HepG2 (cell line): ENCODE results near the gene HIGD1A. TPM values are rescaled to one million over a fixed set of nuclear protein-coding genes. Genes with fewer than 3 reads are reported as not detected.

Experiments
- ATAC-seq: fragments of 200-7000 bp; cut with Tn5 transposase; 3 replicates; pipeline ENCODE4 v1.9.1; 2020; ENCODE audit warnings: mild to moderate bottlenecking, moderate library complexity
- BruUV-seq: library from RNA; stranded (reverse); fragments of 400-500 nt; replicated peaks from 2 replicates; lab custom pipeline; 2021; lab: Mats Ljungman, UMichigan
- CTCF ChIA-PET: fragments of 300-600 bp; formaldehyde crosslinking; extraction: SDS; loops from one replicate; lab custom pipeline; 2021; ENCODE audit warnings: low total read pairs, inconsistent platforms, low intra/inter-chr PET ratio; lab: Yijun Ruan, JAX
- POLR2A ChIA-PET: fragments of 350-600 bp; sonication (Branson Sonifier 250); formaldehyde crosslinking; loops from one replicate; lab custom pipeline; 2020; ENCODE audit warnings: antibody characterized with exemption, inconsistent platforms; lab: Yijun Ruan, JAX
- DNase-seq: peaks from one replicate; pipeline ENCODE4 v3.0.0-alpha.2; 2015; ENCODE audit warnings: low spot score
- FAIRE-seq: peaks from 3 replicates; lab custom pipeline; 2011; peaks lifted over from hg19 to GRCh38; lab: Jason Lieb, UNC
- H2AFZ ChIP-seq: one replicate; pipeline ENCODE4 v1.6.1; 2011; ENCODE audit warnings: low read length, inconsistent platforms
- H3K27ac ChIP-seq: fragments of 300-600 bp; 3 replicates; pipeline ENCODE4 v1.8.0; 2011; ENCODE audit warnings: mixed run types, mild to moderate bottlenecking, mixed read lengths, low read length, inconsistent platforms; ENCODE audit not compliant: insufficient read depth; ENCODE audit errors: extremely low read length
- H3K27me3 ChIP-seq, 2 experiments: fragments of 200-600 bp in 1 of 2; 2 replicates in 1 of 2; 3 replicates in 1 of 2; pipeline versions ENCODE4 v1.6.0 to v1.8.0; 2011; ENCODE audit warnings: low read length in 2 of 2, mild to moderate bottlenecking in 2 of 2, moderate library complexity in 2 of 2, inconsistent platforms in 1 of 2; ENCODE audit not compliant: insufficient read depth in 2 of 2, control insufficient read depth in 1 of 2
- H3K36me3 ChIP-seq, 2 experiments: fragments of 200-600 bp in 1 of 2; replicated peaks in 1 of 2; 2 replicates in 1 of 2; 3 replicates in 1 of 2; pipeline versions ENCODE4 v1.5.1 to v1.8.0; 2011; ENCODE audit warnings: low read length in 2 of 2, inconsistent platforms in 1 of 2; ENCODE audit not compliant: insufficient read depth in 2 of 2, control insufficient read depth in 1 of 2
- H3K4me1 ChIP-seq: 2 replicates; pipeline ENCODE4 v1.5.1; 2012; ENCODE audit warnings: low read length, inconsistent platforms; ENCODE audit not compliant: insufficient read depth
- H3K4me2 ChIP-seq: 2 replicates; pipeline ENCODE4 v1.6.0; 2011; ENCODE audit warnings: low read depth, low read length, inconsistent platforms
- H3K4me3 ChIP-seq, 3 experiments: fragments of 200-600 bp in 1 of 3; sonication (generic), shearing (Covaris generic) in 1 of 3; replicated peaks in 1 of 3; 2 replicates each; pipeline ENCODE4 v1.5.1; 2011 to 2016; ENCODE audit warnings: low read length in 3 of 3, inconsistent platforms in 2 of 3, low read depth in 2 of 3, mild to moderate bottlenecking in 2 of 3, control low read depth in 1 of 3, mixed read lengths in 1 of 3; ENCODE audit not compliant: insufficient read depth in 1 of 3
- H3K79me2 ChIP-seq: one replicate; pipeline ENCODE4 v1.6.1; 2011; ENCODE audit warnings: low read length, inconsistent platforms; ENCODE audit not compliant: insufficient read depth
- H3K9ac ChIP-seq: 2 replicates; pipeline ENCODE4 v1.6.0; 2011; ENCODE audit warnings: mild to moderate bottlenecking, low read depth, low read length, inconsistent platforms; ENCODE audit not compliant: insufficient read depth
- H3K9me3 ChIP-seq: 2 replicates; pipeline ENCODE4 v1.5.1; 2012; ENCODE audit warnings: mild to moderate bottlenecking, low read length
- H4K20me1 ChIP-seq: 2 replicates; pipeline ENCODE4 v1.6.0; 2011; ENCODE audit warnings: inconsistent platforms, mild to moderate bottlenecking, low read length, moderate library complexity; ENCODE audit not compliant: insufficient read depth
- BRCA1 ChIP-seq: sonication (generic); formaldehyde crosslinking; IDR thresholded peaks from 2 replicates; pipeline ENCODE4 v1.4.0; 2020; ENCODE audit warnings: missing genetic modification reagents
- CENPT ChIP-seq: sonication (generic); formaldehyde crosslinking; IDR thresholded peaks from 2 replicates; pipeline ENCODE4 v1.8.0; 2022; ENCODE audit warnings: low read depth, mild to moderate bottlenecking, moderate library complexity, missing genetic modification reagents
- GATAD1 ChIP-seq: IDR thresholded peaks from 2 replicates; pipeline ENCODE4 v1.6.1; 2016; ENCODE audit warnings: missing genetic modification reagents, missing compliant biosample characterization
- HBP1 ChIP-seq: IDR thresholded peaks from 2 replicates; pipeline ENCODE4 v1.6.1; 2016; ENCODE audit warnings: low read depth, control low read depth
- HNRNPLL ChIP-seq: fragments of 200-400 bp; formaldehyde crosslinking; IDR thresholded peaks from 2 replicates; pipeline ENCODE4 v1.6.1; 2017; ENCODE audit warnings: mild to moderate bottlenecking, low read depth, low read length; ENCODE audit not compliant: poor library complexity, severe bottlenecking
- NBN ChIP-seq: fragments of 450-650 bp; conservative IDR thresholded peaks from 2 replicates; pipeline ENCODE4 v1.6.1; 2017
- NFRKB ChIP-seq: fragments of 450-650 bp; IDR thresholded peaks from 2 replicates; pipeline ENCODE4 v1.6.1; 2017
- POLR2A ChIP-seq, 2 experiments: IDR thresholded peaks; 2 replicates each; pipeline ENCODE4 v1.6.1; 2011; ENCODE audit warnings: low read depth in 2 of 2, low read length in 2 of 2, mild to moderate bottlenecking in 1 of 2, moderate library complexity in 1 of 2; ENCODE audit not compliant: insufficient read depth in 1 of 2
- SNAPC2 ChIP-seq: sonication (generic); formaldehyde crosslinking; IDR thresholded peaks from 2 replicates; pipeline ENCODE4 v1.8.1; 2022; ENCODE audit warnings: mild to moderate bottlenecking, missing genetic modification reagents
- TGIF2 ChIP-seq: IDR thresholded peaks from 2 replicates; pipeline ENCODE4 v1.6.1; 2016; ENCODE audit warnings: control low read depth, missing compliant biosample characterization
- U2AF2 ChIP-seq: fragments of 200-400 bp; formaldehyde crosslinking; IDR thresholded peaks from 2 replicates; pipeline ENCODE4 v1.6.1; 2017; ENCODE audit warnings: low read depth, mild to moderate bottlenecking, low read length
- ZBTB49 ChIP-seq: sonication (generic); formaldehyde crosslinking; IDR thresholded peaks from 2 replicates; pipeline ENCODE4 v1.4.0; 2020; ENCODE audit warnings: missing genetic modification reagents, borderline replicate concordance
- ZNF207 ChIP-seq: fragments of 450-650 bp; IDR thresholded peaks from 2 replicates; pipeline ENCODE4 v1.6.1; 2016; ENCODE audit warnings: antibody characterized with exemption, borderline replicate concordance
- ZNF550 ChIP-seq: sonication (generic); formaldehyde crosslinking; IDR thresholded peaks from 2 replicates; pipeline ENCODE4 v1.4.0; 2020; ENCODE audit warnings: mild to moderate bottlenecking, missing genetic modification reagents, borderline replicate concordance
- WGBS: methylation state at CpG from one replicate; pipeline ENCODE4 v1.1.6; 2017; ENCODE audit warnings: low lambda C conversion rate; 5-methylcytosine and 5-hydroxymethylcytosine counted together
- in situ Hi-C: cut with HindIII; loops from 2 replicates; pipeline ENCODE4 v1.10.0; 2017; ENCODE audit warnings: low pct_unique_long_range_greater_than_20kb; ENCODE audit not compliant: extremely low pct_ligation_motif_present
- intact Hi-C: fragments of 100-400 bp; cut with micrococcal nuclease; formaldehyde crosslinking; loops from one replicate; pipeline ENCODE4 v1.10.0; 2022; ENCODE audit not compliant: unreplicated experiment
- polyA plus RNA-seq, 8 experiments: library from polyadenylated mRNA; depleted of rRNA in 3 of 8; stranded (reverse) in 7 of 8; unstranded in 1 of 8; fragments of >200 nt; fragmentation: Illumina TruSeq in 4 of 8; extraction: Trizol in 4 of 8; gene quantifications; 2 replicates each; pipeline versions ENCODE4 v1.2.1 to v1.2.3, GENCODE V29; 2011 to 2016; ENCODE audit warnings: low read depth in 4 of 8, missing spikeins in 1 of 8, mixed read lengths in 1 of 8; ENCODE audit not compliant: insufficient read depth in 1 of 8
- total RNA-seq, 5 experiments: library from RNA; depleted of rRNA; stranded (reverse); fragments of >200 nt; fragmentation: Illumina TruSeq; extraction: Trizol; gene quantifications; 2 replicates each; pipeline ENCODE4 v1.2.3, GENCODE V29; 2016; ENCODE audit warnings: low read depth in 1 of 5
- TF ChIP-seq, protein P1 (sequence below): sonication (generic); formaldehyde crosslinking; IDR thresholded peaks from 2 replicates; pipeline ENCODE4 v1.9.0; 2021; ENCODE audit warnings: missing genetic modification reagents, mild to moderate bottlenecking, borderline replicate concordance
- TF ChIP-seq, protein P2 (sequence below): sonication (generic); formaldehyde crosslinking; IDR thresholded peaks from 2 replicates; pipeline ENCODE4 v1.4.0; 2020; ENCODE audit warnings: missing genetic modification reagents, mild to moderate bottlenecking, borderline replicate concordance

Gene HIGD1A
- total and polyA plus RNA-seq, 2 of the 13 experiments (the other 11 are each of a cell fraction or from before 2014, with no cell fraction given), result 222 to 253 TPM

DNA sequence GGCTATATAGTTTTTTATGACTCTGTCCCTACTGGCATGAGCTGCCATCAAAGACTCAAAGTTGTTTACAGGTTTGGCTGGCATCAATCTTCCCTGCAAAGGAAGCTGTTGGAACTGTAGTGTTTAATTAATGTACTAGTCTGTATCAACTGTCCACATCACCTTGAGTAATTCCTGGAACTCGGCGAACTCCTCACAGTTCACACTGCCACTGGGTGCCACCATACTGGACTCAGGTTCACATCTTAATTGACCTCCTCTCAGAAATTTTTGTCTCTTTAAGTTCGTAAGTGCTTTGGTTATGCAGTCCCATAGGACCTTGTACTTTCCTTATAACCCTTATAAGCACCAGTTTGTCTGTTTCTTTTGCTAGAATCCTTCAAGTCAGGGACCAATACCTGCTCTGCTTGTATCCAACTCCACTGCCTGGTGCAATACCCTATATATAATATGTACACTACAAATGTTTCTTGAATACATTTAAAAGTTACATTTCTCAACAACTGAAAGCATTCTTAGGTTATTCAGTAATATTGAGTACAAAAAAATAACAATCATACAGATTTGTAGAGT, 3.2 kb downstream of the HIGD1A start:
- Histone ChIP-seq H3K4me3 (peak overlapping the region in 1 of 3 experiments; percentile 92; a peak in 1 of 6 replicates), H3K9me3 (peaks cover 3% of the 10 kb centered on the region; the same call in 1 of the 2 replicates), H3K27ac (peak overlapping the region; percentile 5), H3K27me3 (no peaks in the 10 kb centered on the region; a peak in 1 of 5 replicates), H3K4me2 (peak overlapping the region; percentile 92), H3K79me2 (peaks cover 52% of the 10 kb centered on the region), H3K36me3 (peaks cover 0 to 10% of the 10 kb centered on the region in 2 experiments; a peak in 1 of 5 replicates), H4K20me1 (0 out of 2 replicates have a peak, but pooled peaks cover 3% of the 10 kb centered on the region), H3K4me1 (peaks cover 52% of the 10 kb centered on the region), H3K9ac (peak overlapping the region; percentile 52; the same call in 1 of the 2 replicates), H2AFZ (no peak overlapping the region)
- CTCF ChIA-PET, result no interaction called here
- no peak for FAIRE-seq
- DNase-seq, result no peak
- in situ Hi-C loops, result no loop called here
- ATAC-seq, result no peak
- 92% methylated on average over 3 of the region's 3 CpGs for WGBS
- POLR2A ChIA-PET, result interaction anchor here (1.1 to 2.5 kb wide), 3 partner anchors 15 to 219 kb away, joined by 3 to 6 read pairs (median 6); partner anchors contain the start of gene SEC22C
- intact Hi-C loops, result loop anchor here (2.0 kb wide), 1 partner anchor 44 kb away; no protein-coding TSS in a partner anchor
- BruUV-seq, result no TSS peak
- TF ChIP-seq GATAD1 (CRISPR knock-in tag) (0 out of 2 replicates have a peak, but pooled peaks have one; percentile 10), BRCA1 (no peak), ZBTB49 (CRISPR knock-in tag) (no peak), NFRKB (no peak), ZNF207 (no peak), ZNF550 (CRISPR knock-in tag) (no peak), CENPT (no peak), POLR2A (IDR thresholded peaks at IDR 0.05; ENCODE audit: insufficient read depth in 1 of 2, low read depth in 2 of 2, low read length in 2 of 2) (0 out of 4 replicates have a peak, but pooled peaks of 1 of the 2 experiments have one; percentile 24), SNAPC2 (CRISPR knock-in tag) (no peak), U2AF2 (no peak), NBN (no peak), TGIF2 (CRISPR knock-in tag) (no peak), HNRNPLL (no peak), HBP1 (CRISPR knock-in tag) (no peak)
- TF ChIP-seq, protein P1, sequence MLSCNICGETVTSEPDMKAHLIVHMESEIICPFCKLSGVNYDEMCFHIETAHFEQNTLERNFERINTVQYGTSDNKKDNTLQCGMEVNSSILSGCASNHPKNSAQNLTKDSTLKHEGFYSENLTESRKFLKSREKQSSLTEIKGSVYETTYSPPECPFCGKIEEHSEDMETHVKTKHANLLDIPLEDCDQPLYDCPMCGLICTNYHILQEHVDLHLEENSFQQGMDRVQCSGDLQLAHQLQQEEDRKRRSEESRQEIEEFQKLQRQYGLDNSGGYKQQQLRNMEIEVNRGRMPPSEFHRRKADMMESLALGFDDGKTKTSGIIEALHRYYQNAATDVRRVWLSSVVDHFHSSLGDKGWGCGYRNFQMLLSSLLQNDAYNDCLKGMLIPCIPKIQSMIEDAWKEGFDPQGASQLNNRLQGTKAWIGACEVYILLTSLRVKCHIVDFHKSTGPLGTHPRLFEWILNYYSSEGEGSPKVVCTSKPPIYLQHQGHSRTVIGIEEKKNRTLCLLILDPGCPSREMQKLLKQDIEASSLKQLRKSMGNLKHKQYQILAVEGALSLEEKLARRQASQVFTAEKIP, result no peak
- TF ChIP-seq, protein P2, sequence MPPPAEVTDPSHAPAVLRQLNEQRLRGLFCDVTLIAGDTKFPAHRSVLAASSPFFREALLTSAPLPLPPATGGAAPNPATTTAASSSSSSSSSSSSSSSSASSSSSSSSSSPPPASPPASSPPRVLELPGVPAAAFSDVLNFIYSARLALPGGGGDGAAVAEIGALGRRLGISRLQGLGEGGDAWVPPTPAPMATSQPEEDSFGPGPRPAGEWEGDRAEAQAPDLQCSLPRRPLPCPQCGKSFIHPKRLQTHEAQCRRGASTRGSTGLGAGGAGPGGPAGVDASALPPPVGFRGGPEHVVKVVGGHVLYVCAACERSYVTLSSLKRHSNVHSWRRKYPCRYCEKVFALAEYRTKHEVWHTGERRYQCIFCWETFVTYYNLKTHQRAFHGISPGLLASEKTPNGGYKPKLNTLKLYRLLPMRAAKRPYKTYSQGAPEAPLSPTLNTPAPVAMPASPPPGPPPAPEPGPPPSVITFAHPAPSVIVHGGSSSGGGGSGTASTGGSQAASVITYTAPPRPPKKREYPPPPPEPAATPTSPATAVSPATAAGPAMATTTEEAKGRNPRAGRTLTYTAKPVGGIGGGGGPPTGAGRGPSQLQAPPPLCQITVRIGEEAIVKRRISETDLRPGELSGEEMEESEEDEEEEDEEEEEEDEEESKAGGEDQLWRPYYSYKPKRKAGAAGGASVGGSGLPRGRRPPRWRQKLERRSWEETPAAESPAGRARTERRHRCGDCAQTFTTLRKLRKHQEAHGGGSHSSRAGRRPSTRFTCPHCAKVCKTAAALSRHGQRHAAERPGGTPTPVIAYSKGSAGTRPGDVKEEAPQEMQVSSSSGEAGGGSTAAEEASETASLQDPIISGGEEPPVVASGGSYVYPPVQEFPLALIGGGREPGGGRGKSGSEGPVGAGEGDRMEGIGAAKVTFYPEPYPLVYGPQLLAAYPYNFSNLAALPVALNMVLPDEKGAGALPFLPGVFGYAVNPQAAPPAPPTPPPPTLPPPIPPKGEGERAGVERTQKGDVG, result no peak
